ENCODE measurements around the gene BMPR2. TPM values are rescaled to one million over a fixed set of nuclear protein-coding genes. Genes with fewer than 3 reads are reported as not detected.

Gene BMPR2
- polyA plus RNA-seq, 10 donors = 28.8 to 47.3 (median 34.9) TPM

DNA sequence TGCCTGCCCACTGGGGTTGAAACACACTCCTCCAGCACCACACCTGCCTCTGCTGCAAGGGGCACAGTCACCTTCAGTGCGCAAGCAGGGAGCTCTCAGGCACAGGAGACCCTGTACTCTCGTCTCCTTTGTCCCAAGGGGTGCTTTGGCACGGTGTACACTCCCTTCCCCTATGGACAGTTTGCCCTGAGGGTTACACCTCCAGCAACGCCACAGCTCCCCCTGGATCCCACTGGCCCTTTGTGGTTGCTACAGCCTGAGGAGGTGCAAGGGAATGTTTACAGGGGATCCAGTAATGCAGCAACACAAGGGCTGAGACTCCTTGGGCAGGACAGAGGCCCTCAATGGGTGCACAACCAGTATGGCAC lies 213.4 kb downstream of the BMPR2 start:
- no peak for DNase-seq

DNA sequence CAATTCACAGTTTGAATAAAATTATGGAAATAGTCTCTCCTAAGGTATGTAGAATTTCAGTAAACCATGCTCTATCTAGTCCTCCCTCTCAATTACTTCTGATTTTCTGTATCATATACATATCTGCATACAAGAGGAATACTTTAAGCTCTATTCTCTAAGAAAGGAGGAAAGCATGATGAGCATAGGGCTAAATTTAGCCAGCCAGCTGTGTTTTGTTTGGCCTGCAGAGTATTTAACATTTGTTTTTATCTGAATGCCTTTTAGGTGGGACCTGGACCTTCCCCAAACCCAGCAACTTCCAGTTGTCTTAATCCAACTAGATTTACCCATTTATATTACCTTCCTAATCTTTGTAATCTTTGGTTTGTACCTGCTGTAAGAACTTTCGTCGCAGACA lies 216.4 kb downstream of the BMPR2 start:
- DNase-seq = peak in 2 of 3 donors; percentile 19 to 40

DNA sequence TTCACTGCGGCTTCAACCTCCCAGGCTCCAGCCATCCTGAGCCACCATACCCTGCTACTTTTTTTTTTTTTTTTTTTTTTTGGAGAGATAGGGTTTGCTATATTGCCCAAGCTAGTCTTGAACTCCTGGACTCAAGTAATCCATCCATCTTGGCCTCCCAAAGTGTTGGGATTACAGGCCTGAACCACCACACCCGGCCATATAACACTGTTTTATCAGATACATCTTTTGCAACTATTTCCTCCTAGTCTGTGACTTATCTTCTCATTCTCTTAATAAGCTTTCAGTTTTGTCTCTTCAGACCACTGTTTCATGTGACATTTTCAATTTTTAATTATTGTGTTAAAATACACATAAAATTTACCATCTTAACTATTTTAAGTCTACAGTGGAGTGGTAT lies 223.0 kb downstream of the BMPR2 start:
- no peak for DNase-seq

DNA sequence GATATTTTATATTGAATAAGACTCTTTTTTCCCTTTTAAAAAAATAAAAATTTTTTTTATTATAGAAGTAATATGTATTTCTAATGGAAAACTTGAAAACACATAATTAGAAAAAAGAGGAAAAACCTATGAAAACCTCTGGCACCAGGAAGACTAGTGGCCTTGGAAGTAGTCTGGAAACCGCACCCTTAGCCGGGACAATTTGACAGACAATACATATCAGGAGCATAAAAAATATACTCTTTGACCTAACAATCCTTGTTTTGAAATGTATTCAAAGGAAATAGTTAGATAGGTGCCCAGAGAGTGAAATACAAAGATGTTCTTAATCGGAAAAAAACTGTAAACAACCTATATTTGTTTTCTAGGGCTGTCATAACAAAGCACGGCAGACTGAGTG lies 223.8 kb downstream of the BMPR2 start:
- DNase-seq = no peak

DNA sequence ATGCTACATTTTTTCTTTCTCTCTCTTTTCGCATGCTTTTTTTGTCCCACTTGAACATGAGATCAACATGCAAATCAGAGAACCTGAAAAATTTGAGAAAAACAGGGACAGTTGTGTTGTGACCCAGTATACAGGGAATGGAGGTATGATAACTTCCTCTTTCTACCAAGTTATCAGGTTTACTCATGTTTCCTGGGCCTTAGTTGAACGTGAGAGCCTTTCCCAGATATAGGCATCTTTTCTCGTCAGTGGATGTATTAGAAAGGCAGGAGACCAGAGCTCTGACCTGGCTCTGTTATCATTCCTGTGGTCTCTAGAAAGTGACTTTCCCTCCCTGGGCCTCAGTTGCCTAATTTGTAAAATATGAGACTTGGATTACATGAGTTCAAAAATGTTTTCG lies 228.6 kb downstream of the BMPR2 start:
- no peak for DNase-seq

DNA sequence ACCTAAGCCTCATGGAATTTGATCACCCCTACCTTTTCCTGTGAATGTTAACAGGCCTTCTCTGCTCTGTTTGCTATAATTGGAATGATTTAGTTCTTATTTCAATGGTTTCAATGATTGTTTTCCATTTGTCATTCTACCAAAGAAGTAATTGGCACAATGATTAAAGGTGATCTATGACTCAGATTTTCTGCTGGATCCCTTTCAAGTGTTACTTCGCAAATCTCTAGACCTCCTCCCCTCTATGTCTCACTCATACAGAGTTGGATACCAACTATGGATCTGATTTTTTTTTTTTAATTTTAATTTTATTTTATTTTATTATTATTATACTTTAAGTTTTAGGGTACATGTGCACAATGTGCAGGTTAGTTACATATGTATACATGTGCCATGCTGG lies 229.0 kb downstream of the BMPR2 start:
- DNase-seq = no peak

DNA sequence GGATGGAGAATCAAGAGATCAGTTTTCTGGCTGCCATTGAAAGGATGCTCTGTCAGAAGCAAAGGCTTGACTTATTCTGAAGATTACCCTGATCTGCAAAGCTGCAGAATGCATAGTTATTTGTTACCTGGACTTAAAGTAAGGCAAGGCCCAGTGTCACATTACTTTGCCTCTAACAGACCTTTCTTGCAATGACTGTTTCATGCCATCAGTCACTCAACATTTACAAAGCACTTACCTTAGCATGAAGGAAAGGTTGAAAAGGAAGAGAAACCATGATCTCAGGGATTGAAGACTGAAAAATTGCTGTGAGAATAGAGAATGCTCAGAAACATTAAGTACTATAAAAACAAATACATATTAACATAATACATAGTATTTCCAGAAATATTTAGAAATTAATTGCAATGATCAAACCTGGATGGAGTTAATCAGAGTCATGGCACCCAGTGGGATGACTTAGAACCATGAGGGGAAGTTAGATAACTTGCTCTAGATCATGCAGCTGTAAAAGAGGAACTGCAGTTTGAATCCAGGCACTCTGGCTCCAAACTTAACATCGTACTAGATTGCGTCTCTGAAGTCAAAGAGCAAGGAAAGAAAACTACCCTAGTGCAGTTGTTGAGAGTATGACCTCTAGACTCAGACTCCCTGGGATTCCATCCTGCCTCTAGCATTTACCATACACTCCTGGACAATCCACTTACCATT lies 232.2 kb downstream of the BMPR2 start:
- DNase-seq = no peak

DNA sequence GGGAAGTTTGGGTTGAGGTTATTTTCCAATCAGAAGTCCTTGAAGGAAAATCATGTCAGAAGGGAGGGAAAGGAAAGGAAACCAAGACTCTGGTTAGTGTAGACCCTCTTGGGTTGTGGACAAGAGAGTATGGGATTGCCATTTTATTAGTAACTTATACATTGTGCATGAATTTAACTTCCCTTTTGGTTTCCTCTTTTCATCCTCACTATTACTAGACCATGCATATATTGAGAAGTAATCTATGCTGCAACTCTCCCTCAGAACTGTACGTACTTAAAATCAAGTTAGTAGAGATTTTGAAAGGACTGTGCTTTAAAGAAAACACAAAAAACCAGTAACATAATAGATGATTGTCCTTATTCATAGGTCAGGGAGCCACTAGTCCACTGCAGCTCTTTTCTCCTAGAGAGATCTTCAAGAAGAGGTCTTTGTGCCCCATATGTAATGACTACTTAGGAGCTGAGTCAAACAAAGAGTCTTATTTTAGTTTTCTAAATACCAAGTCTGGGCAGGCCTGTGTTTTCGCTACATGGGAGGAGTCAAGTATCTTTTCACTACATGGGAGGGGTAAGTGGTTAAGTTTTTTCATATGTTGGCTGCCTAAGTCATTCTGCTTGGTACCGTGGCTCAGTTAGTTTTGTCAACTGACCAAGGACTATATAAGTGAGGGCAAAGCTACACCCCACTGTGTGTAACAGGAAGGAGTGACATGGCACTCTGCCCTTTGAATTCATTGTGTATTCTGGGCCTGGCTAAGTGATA lies 233.4 kb downstream of the BMPR2 start:
- DNase-seq = no peak

DNA sequence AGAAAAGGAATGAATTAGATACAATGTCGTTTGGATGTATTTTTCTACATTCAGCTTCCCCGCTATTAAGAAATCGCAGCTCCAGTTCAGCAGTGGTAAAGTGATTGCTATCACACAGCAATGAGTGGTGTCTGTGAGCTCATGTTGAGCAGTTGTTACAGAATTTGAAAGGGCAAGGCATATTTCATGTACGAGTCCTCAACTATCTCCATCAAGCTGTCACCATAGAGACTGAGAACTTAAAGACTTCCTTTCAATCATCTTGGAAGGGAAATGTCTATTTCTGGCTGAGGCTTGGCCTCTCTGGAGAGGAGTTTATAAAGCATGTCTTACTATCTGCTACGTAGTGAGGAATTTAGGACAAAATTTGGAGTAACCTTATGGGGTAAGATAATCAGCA lies 234.3 kb downstream of the BMPR2 start:
- DNase-seq = no peak

DNA sequence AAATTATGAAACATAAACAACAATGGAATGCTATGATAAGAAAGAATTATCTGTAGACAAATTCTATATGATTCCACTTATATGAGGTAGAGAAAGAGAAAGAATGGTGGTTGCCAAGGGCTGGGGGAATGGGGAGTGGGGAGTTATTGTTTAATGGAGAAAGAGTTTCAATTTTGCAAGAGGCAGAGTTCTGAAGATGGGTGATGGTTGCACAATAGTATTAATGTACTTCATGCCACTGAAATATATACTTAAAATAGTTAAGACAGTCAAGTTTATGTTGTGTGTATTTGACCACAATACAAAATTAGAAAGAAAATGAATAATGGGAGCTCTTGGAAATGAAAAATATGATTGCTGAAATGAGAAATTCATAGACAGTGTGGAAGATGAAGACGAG lies 236.0 kb downstream of the BMPR2 start:
- no peak for DNase-seq

DNA sequence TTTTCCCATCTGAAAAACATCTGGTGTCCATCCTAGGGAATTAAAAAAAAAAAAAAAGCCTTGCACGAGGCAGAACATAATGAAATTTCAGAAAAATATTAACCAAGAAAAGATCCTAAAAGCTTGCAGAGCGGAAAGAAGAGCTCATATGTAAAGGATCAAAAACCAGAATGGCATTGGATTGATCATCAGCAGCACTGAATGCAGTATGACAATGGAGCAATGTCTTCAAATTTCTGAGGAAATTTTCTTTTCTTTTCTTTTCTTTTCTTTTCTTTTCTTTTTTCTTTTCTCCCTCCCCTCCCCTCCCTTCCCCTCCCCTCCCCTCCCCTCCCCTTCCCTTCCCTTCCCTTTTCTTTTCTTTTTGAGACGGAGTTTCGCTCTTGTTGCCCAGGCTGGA lies 237.4 kb downstream of the BMPR2 start:
- DNase-seq = no peak

Other genes starting within 250 kb of the BMPR2 start
- 100 to 1,000 TPM; 104 to 122 (median 110) TPM for gene SUMO1, start 137.7 kb upstream of the BMPR2 start, polyA plus RNA-seq (ENCODE audit: insufficient read length in 10 of 10)
- gene NOP58, start 110.6 kb upstream of the BMPR2 start, polyA plus RNA-seq (ENCODE audit: insufficient read length in 10 of 10) = 10 to 100 TPM; 54.4 to 81.5 (median 68.6) TPM

Measured in muscle of back (tissue), 11 donors.